Ishikawa (cell line): ENCODE data around the gene TECTB.

ENCODE experiments used
- CEBPB ChIP-seq: IDR thresholded peaks from 2 replicates; pipeline ENCODE4 v1.6.1; 2012
- EGR1 ChIP-seq: IDR thresholded peaks from 2 replicates; pipeline ENCODE4 v1.6.1; 2012
- EP300 ChIP-seq: IDR thresholded peaks from 2 replicates; pipeline ENCODE4 v1.6.1; 2012; ENCODE audit warnings: borderline replicate concordance
- FOXM1 ChIP-seq: IDR thresholded peaks from 2 replicates; pipeline ENCODE4 v1.6.1; 2012; ENCODE audit warnings: low read depth, borderline replicate concordance
- MAX ChIP-seq: IDR thresholded peaks from 2 replicates; pipeline ENCODE4 v1.6.1; 2012
- NFIC ChIP-seq: IDR thresholded peaks from 2 replicates; pipeline ENCODE4 v1.6.1; 2012
- TAF1 ChIP-seq: IDR thresholded peaks from 2 replicates; pipeline ENCODE4 v1.6.1; 2012; ENCODE audit warnings: low read depth, mild to moderate bottlenecking
- YY1 ChIP-seq: IDR thresholded peaks from 2 replicates; pipeline ENCODE4 v1.6.1; 2012; ENCODE audit warnings: low read depth

DNA sequence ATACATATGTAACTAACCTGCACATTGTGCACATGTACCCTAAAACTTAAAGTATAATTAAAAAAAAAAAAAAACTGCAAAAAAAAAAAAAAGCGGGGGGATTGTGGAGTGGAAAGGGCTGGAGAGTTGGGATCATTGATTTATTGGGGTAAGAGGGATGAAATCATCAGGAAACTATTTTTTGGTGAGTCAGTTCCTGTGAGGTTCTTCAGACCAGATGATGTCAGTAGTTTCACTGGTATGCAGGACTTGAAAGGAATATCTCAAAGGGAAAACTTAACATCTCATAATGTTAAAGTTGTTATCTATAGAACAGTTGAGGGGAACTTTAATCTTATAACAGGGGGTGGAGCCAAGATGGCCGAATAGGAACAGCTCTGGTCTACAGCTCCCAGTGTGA lies 32.6 kb upstream of the TECTB start:
- TF ChIP-seq EP300 (no peak), EGR1 (no peak), MAX (no peak), YY1 (no peak), FOXM1 (no peak), NFIC (no peak), TAF1 (no peak), CEBPB (no peak)
